Measurements from ENCODE around the gene VAPB.

The VAPB gene

GRCh38 chr20:58378704-58379103 is 10.3 kb upstream of the VAPB start:
- no peak for DNase-seq

- DNase-seq: no peak
Measured at GRCh38 chr20:58381627-58382026, 7.4 kb upstream of the VAPB start.

GRCh38 chr20:58382096-58382495 is 6.9 kb upstream of the VAPB start:
- no peak for DNase-seq

GRCh38 chr20:58384821-58385220 is 4.2 kb upstream of the VAPB start:
- DNase-seq: no peak

- DNase-seq: no peak
Measured at GRCh38 chr20:58388028-58388601, 914 bp upstream of the VAPB start.

GRCh38 chr20:58389324-58389967 is 417 bp downstream of the VAPB start:
- peak; percentile 51 for DNase-seq

- no peak for DNase-seq
Measured at GRCh38 chr20:58389968-58390658, 1.1 kb downstream of the VAPB start.

- no peak for DNase-seq
Measured at GRCh38 chr20:58390659-58391035, 1.6 kb downstream of the VAPB start.

- no peak for DNase-seq
Measured at GRCh38 chr20:58392286-58392685, 3.3 kb downstream of the VAPB start.

- no peak for DNase-seq
Measured at GRCh38 chr20:58393299-58393698, 4.3 kb downstream of the VAPB start.

GRCh38 chr20:58394801-58395200 is 5.8 kb downstream of the VAPB start:
- DNase-seq: no peak

GRCh38 chr20:58395604-58396003 is 6.6 kb downstream of the VAPB start:
- DNase-seq: no peak

- no peak for DNase-seq
Measured at GRCh38 chr20:58397429-58397828, 8.4 kb downstream of the VAPB start.

GRCh38 chr20:58398254-58398653 is 9.2 kb downstream of the VAPB start:
- DNase-seq: no peak

- DNase-seq: no peak
Measured at GRCh38 chr20:58399926-58400325, 10.9 kb downstream of the VAPB start.

GRCh38 chr20:58401162-58401561 is 12.1 kb downstream of the VAPB start:
- DNase-seq: no peak

GRCh38 chr20:58402305-58402704 is 13.3 kb downstream of the VAPB start:
- DNase-seq: no peak

GRCh38 chr20:58402827-58403226 is 13.8 kb downstream of the VAPB start:
- no peak for DNase-seq

- no peak for DNase-seq
Measured at GRCh38 chr20:58403272-58403671, 14.2 kb downstream of the VAPB start.

- DNase-seq: no peak
Measured at GRCh38 chr20:58405504-58406291, 16.7 kb downstream of the VAPB start.

GRCh38 chr20:58406422-58407001 is 17.5 kb downstream of the VAPB start:
- no peak for DNase-seq

- DNase-seq: no peak
Measured at GRCh38 chr20:58407201-58407873, 18.3 kb downstream of the VAPB start.
